ENCODE results near the gene ZNF619. TPM values are rescaled to one million over a fixed set of nuclear protein-coding genes. Genes with fewer than 3 reads are reported as not detected.

The ZNF619 gene
- total RNA-seq, 2 experiments from 2014 or later = 5.7 to 6.3 TPM

DNA sequence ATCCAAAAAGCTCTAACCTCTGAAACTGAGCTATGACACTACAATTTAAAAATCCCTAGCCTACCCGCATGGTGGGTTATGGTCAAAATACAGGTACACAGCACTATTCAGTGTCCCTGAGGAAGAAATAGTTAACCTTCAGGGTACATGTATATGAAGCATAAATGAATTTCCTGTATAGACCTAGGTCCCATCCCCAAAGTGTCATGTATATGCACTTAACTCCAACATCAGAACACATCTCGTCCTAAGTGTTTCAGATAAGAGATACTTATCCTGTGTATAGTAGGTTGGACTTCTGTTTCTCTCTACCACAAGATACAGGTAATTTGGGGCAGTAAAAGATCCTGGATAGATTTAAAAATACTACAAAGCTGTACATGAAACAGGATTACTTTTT lies 13.3 kb upstream of the ZNF619 start:
- no peak for ATAC-seq
- TF ChIP-seq, protein P1, sequence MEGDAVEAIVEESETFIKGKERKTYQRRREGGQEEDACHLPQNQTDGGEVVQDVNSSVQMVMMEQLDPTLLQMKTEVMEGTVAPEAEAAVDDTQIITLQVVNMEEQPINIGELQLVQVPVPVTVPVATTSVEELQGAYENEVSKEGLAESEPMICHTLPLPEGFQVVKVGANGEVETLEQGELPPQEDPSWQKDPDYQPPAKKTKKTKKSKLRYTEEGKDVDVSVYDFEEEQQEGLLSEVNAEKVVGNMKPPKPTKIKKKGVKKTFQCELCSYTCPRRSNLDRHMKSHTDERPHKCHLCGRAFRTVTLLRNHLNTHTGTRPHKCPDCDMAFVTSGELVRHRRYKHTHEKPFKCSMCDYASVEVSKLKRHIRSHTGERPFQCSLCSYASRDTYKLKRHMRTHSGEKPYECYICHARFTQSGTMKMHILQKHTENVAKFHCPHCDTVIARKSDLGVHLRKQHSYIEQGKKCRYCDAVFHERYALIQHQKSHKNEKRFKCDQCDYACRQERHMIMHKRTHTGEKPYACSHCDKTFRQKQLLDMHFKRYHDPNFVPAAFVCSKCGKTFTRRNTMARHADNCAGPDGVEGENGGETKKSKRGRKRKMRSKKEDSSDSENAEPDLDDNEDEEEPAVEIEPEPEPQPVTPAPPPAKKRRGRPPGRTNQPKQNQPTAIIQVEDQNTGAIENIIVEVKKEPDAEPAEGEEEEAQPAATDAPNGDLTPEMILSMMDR (IDR thresholded peaks at IDR 0.05) = no peak
- peaks cover 40% of the 10 kb centered on the region for H3K4me1 Mint-ChIP-seq (ENCODE audit: low read depth)
- H3K36me3 Mint-ChIP-seq (ENCODE audit: low read depth) = peaks cover 73% of the 10 kb centered on the region
- H3K27me3 Mint-ChIP-seq = no peaks in the 10 kb centered on the region
- H3K4me3 Mint-ChIP-seq = no peak overlapping the region
- H3K27ac Mint-ChIP-seq = peak overlapping the region; percentile 78
- intact Hi-C loops (cut with micrococcal nuclease) = no loop called here
- DNase-seq = no peak
- CTCF ChIA-PET = interaction anchor here (0.9 kb wide), 1 partner anchor 42 kb away, joined by 3 read pairs; the partner anchor contains the start of gene ZNF620
- no peaks in the 10 kb centered on the region for H3K9me3 Mint-ChIP-seq
- POLR2A ChIA-PET = interaction anchor here (1.0 to 3.4 kb wide), 4 partner anchors 11 to 61 kb away, joined by 3 to 38 read pairs (median 12); partner anchors contain the start of gene ZNF621

DNA sequence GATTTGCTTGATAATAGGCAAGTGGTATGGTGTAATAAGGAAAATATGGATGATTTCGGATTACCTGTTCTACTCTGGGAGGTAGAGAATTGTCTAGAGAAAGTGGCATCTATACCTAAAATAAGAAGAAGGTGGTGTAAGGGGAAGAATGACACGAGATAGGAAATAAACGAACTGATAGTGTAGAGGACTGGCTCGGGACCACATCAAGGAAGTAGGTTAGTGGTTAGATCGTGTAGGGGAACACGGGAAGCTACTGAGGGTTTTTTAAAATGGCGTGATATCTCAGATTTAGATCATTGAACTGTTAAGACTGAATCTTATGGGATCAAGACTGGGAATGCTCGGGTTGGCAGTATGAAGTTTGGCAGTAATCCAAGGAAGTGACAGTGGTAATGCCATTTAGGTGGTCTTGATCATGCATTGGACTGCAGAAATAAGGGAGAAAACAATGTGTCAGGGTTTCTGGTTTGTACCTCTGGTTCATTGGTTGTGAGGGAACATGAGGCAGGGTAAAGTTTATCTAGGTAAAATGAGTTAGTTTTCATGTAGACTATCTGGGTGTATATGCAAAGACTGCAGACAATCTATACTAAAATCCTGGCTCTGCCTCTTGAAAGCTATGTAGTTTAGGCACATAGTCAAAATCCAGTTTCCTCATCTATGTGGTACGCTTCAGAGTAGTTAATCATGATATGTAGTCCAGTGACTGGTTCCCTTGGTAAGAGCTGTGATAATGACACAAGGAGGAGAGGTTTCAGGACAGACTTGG lies 12.4 kb upstream of the ZNF619 start:
- ATAC-seq (peak; percentile 69), DNase-seq (peak; percentile 29)
- Mint-ChIP-seq H3K27me3 (no peaks in the 10 kb centered on the region), H3K4me3 (no peak overlapping the region), H3K27ac (peak overlapping the region; percentile 78), H3K9me3 (no peaks in the 10 kb centered on the region), H3K4me1 (ENCODE audit: low read depth) (peaks cover 32% of the 10 kb centered on the region), H3K36me3 (ENCODE audit: low read depth) (peaks cover 64% of the 10 kb centered on the region)
- ChIA-PET POLR2A (interaction anchor here (0.7 to 3.4 kb wide), 12 partner anchors 7 to 735 kb away, joined by 3 to 38 read pairs (median 4); partner anchors contain the start of genes CTNNB1, RPL14 and ZNF619), CTCF (interaction anchor here (1.3 kb wide), 1 partner anchor 11 kb away, joined by 4 read pairs; no protein-coding TSS in a partner anchor)
- TF ChIP-seq, protein P1 (IDR thresholded peaks at IDR 0.05) = no peak
- intact Hi-C loops (cut with micrococcal nuclease) = no loop called here

DNA sequence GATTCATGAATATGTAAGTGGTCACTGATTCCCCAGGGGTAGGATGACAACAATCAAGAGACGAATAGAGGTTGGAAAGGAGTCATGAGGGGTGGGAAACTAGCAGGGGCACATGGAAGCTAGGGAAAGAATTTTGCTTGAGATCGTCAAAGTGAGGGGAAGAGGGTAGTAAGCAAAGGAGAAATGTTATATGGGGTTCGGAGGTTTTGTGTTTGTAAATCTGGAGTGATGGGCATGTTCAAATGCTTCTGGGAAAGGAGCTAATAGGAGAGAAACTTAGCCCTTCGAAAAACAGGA lies 11.9 kb upstream of the ZNF619 start:
- Mint-ChIP-seq H3K27ac (peak overlapping the region; percentile 78), H3K36me3 (ENCODE audit: low read depth) (peaks cover 58% of the 10 kb centered on the region), H3K4me3 (no peak overlapping the region), H3K9me3 (no peaks in the 10 kb centered on the region), H3K27me3 (no peaks in the 10 kb centered on the region), H3K4me1 (ENCODE audit: low read depth) (peaks cover 31% of the 10 kb centered on the region)
- CTCF ChIA-PET = interaction anchor here (1.3 kb wide), 1 partner anchor 11 kb away, joined by 4 read pairs; no protein-coding TSS in a partner anchor
- TF ChIP-seq, protein P1 (IDR thresholded peaks at IDR 0.05) = no peak
- intact Hi-C loops (cut with micrococcal nuclease) = no loop called here
- ATAC-seq (no peak), DNase-seq (no peak)
- POLR2A ChIA-PET = interaction anchor here (0.8 to 3.4 kb wide), 11 partner anchors 8 to 735 kb away, joined by 3 to 38 read pairs (median 4); partner anchors contain the start of genes CTNNB1, RPL14 and ZNF619

DNA sequence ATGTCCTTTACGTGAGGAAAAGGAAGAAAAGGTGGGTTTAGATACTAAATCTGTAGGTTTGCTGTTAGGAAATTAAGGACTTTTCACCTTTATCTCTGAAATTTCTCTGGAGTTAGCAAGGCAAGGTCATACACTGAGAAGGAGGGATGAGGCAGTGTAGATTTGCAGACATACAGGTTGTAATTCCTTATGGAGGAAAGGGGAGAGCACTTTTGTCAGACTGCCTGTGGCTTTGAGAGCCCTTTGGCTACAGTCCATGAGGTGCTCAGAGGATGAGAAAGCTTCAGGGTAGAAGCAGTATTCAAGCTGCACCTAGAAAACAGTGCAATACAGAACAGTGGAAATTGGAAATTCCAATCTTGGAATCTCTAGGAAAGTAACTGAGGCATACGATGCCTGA lies 11.5 kb upstream of the ZNF619 start:
- H3K4me3 Mint-ChIP-seq = no peak overlapping the region
- H3K27ac Mint-ChIP-seq = no peak overlapping the region
- intact Hi-C loops (cut with micrococcal nuclease) = no loop called here
- no peak for ATAC-seq
- no peaks in the 10 kb centered on the region for H3K27me3 Mint-ChIP-seq
- CTCF ChIA-PET = interaction anchor here (1.3 kb wide), 2 partner anchors 12 to 115 kb away, joined by 3 to 4 read pairs; no protein-coding TSS in a partner anchor
- peaks cover 54% of the 10 kb centered on the region for H3K36me3 Mint-ChIP-seq (ENCODE audit: low read depth)
- TF ChIP-seq, protein P1 (IDR thresholded peaks at IDR 0.05) = no peak
- peaks cover 27% of the 10 kb centered on the region for H3K4me1 Mint-ChIP-seq (ENCODE audit: low read depth)
- POLR2A ChIA-PET = interaction anchor here (0.8 to 3.4 kb wide), 11 partner anchors 8 to 734 kb away, joined by 3 to 38 read pairs (median 4); partner anchors contain the start of genes CTNNB1, RPL14 and ZNF619
- no peaks in the 10 kb centered on the region for H3K9me3 Mint-ChIP-seq
- no peak for DNase-seq

DNA sequence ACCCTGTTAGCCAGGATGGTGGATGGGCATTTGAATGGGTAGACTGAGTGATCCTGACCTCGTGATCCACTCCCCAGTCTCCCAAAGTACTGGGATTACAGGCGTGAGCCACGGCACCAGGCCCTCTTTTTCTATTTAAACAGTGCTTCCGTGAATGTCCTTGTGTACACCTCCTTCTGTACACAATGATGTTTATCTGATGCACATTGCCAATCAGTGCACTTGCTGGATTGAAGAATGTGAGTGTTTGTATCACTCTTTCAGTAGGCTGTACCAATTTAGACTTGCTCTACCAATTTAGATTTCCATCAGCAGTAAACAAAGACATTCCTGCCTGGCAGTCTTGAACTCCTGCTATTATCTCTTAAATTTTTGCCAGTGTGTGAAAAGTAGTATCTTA lies 8.9 kb upstream of the ZNF619 start:
- no peak for DNase-seq
- Mint-ChIP-seq H3K27ac (no peak overlapping the region), H3K36me3 (ENCODE audit: low read depth) (peaks cover 39% of the 10 kb centered on the region), H3K9me3 (no peaks in the 10 kb centered on the region), H3K4me3 (no peak overlapping the region), H3K4me1 (ENCODE audit: low read depth) (peaks cover 13% of the 10 kb centered on the region), H3K27me3 (no peaks in the 10 kb centered on the region)
- POLR2A ChIA-PET = no interaction called here
- intact Hi-C loops (cut with micrococcal nuclease) = no loop called here
- TF ChIP-seq, protein P1 (IDR thresholded peaks at IDR 0.05) = no peak
- ATAC-seq = no peak
- CTCF ChIA-PET = no interaction called here

Measured in activated CD8-positive, alpha-beta T cell treated with anti-CD3 and anti-CD28 coated beads for 36 hours (primary cell).